ENCODE results near the gene PPARG.

The PPARG gene

GRCh38 chr3:12420393-12420792 lies 131.5 kb downstream of the PPARG start:
- H3K9me3 ChIP-seq (ENCODE audit: low read length), result no peaks in the 10 kb centered on the region
- no peaks in the 10 kb centered on the region for H3K79me2 ChIP-seq (ENCODE audit: insufficient read depth, low read length)
- no peak overlapping the region for H3K4me2 ChIP-seq (ENCODE audit: low read length)
- no peak overlapping the region for H3K4me3 ChIP-seq (ENCODE audit: low read depth, low read length, poor library complexity, severe bottlenecking)
- no peaks in the 10 kb centered on the region for H4K20me1 ChIP-seq (ENCODE audit: insufficient read depth, low read length)
- no peaks in the 10 kb centered on the region for H3F3A ChIP-seq (ENCODE audit: insufficient read depth, low read length)
- H2AFZ ChIP-seq (ENCODE audit: low read length), result no peak overlapping the region
- H3K27me3 ChIP-seq (ENCODE audit: insufficient read depth, low read length), result no peaks in the 10 kb centered on the region
- no peak overlapping the region for H3K9ac ChIP-seq (ENCODE audit: low read length)
- no peak for TF ChIP-seq EZH2 (IDR thresholded peaks at IDR 0.05; ENCODE audit: borderline replicate concordance, low read length)
- TF ChIP-seq, protein P1, sequence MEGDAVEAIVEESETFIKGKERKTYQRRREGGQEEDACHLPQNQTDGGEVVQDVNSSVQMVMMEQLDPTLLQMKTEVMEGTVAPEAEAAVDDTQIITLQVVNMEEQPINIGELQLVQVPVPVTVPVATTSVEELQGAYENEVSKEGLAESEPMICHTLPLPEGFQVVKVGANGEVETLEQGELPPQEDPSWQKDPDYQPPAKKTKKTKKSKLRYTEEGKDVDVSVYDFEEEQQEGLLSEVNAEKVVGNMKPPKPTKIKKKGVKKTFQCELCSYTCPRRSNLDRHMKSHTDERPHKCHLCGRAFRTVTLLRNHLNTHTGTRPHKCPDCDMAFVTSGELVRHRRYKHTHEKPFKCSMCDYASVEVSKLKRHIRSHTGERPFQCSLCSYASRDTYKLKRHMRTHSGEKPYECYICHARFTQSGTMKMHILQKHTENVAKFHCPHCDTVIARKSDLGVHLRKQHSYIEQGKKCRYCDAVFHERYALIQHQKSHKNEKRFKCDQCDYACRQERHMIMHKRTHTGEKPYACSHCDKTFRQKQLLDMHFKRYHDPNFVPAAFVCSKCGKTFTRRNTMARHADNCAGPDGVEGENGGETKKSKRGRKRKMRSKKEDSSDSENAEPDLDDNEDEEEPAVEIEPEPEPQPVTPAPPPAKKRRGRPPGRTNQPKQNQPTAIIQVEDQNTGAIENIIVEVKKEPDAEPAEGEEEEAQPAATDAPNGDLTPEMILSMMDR (IDR thresholded peaks at IDR 0.05; ENCODE audit: low read length), result no peak
- H3K27ac ChIP-seq (ENCODE audit: low read depth, low read length, poor library complexity, severe bottlenecking), result no peak overlapping the region
- no peaks in the 10 kb centered on the region for H3K9me2 ChIP-seq (ENCODE audit: low read depth, low read length)
- H3K4me1 ChIP-seq (ENCODE audit: insufficient read depth, low read length, severe bottlenecking), result no peaks in the 10 kb centered on the region
- no peaks in the 10 kb centered on the region for H3K36me3 ChIP-seq (ENCODE audit: insufficient read depth, low read length)

DNA sequence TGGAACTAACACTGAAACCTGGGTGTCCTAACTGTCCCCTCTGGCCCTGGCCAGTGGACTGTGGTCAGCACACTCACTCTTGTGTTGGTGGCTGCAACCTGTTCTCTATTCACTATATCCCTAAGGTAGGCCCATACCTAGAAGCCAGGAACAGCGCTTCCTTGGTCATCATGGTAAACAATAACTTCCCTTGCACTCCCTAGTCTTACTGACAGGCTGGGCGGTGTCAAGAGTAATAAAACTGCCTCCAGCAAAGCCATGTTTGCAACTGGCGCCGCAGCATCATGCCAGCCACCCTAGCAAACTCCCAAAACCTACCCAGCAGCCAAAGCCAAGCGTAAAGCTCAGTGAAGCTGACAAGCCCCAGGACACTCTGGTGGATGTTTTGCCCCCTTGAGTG lies 132.3 kb downstream of the PPARG start:
- H3K4me1 ChIP-seq (ENCODE audit: insufficient read depth, low read length, severe bottlenecking), result no peaks in the 10 kb centered on the region
- H3K27ac ChIP-seq (ENCODE audit: low read depth, low read length, poor library complexity, severe bottlenecking), result no peak overlapping the region
- H3K27me3 ChIP-seq (ENCODE audit: insufficient read depth, low read length), result no peaks in the 10 kb centered on the region
- H2AFZ ChIP-seq (ENCODE audit: low read length), result no peak overlapping the region
- no peaks in the 10 kb centered on the region for H4K20me1 ChIP-seq (ENCODE audit: insufficient read depth, low read length)
- H3K9ac ChIP-seq (ENCODE audit: low read length), result no peak overlapping the region
- no peak overlapping the region for H3K4me2 ChIP-seq (ENCODE audit: low read length)
- no peaks in the 10 kb centered on the region for H3F3A ChIP-seq (ENCODE audit: insufficient read depth, low read length)
- no peaks in the 10 kb centered on the region for H3K36me3 ChIP-seq (ENCODE audit: insufficient read depth, low read length)
- no peak overlapping the region for H3K4me3 ChIP-seq (ENCODE audit: low read depth, low read length, poor library complexity, severe bottlenecking)
- no peaks in the 10 kb centered on the region for H3K9me3 ChIP-seq (ENCODE audit: low read length)
- H3K9me2 ChIP-seq (ENCODE audit: low read depth, low read length), result no peaks in the 10 kb centered on the region
- no peaks in the 10 kb centered on the region for H3K79me2 ChIP-seq (ENCODE audit: insufficient read depth, low read length)
- TF ChIP-seq, protein P1 (IDR thresholded peaks at IDR 0.05; ENCODE audit: low read length), result no peak
- no peak for TF ChIP-seq EZH2 (IDR thresholded peaks at IDR 0.05; ENCODE audit: borderline replicate concordance, low read length)

DNA sequence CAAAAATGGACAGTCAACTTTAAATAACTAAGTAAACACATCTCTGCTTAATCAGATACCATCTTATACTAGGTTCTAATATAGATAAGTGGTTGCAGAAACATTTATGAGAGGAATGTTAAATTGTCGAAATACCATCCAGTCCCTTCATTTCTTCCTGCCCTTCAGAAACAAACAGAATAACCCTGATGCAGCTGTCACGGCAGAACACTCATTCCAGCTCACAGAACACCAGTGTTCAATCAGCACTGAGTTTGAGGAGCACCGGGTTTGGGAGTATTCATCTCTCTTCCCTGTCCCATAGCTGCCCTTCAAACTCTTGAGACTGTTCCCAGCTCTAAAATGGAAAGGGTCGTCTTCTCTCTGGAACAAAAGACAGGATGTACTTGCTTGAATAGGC lies 134.3 kb downstream of the PPARG start:
- no peaks in the 10 kb centered on the region for H3K79me2 ChIP-seq (ENCODE audit: insufficient read depth, low read length)
- no peaks in the 10 kb centered on the region for H3F3A ChIP-seq (ENCODE audit: insufficient read depth, low read length)
- H3K9me3 ChIP-seq (ENCODE audit: low read length), result no peaks in the 10 kb centered on the region
- H2AFZ ChIP-seq (ENCODE audit: low read length), result no peak overlapping the region
- no peaks in the 10 kb centered on the region for H3K4me1 ChIP-seq (ENCODE audit: insufficient read depth, low read length, severe bottlenecking)
- no peak for TF ChIP-seq EZH2 (IDR thresholded peaks at IDR 0.05; ENCODE audit: borderline replicate concordance, low read length)
- TF ChIP-seq, protein P1 (IDR thresholded peaks at IDR 0.05; ENCODE audit: low read length), result no peak
- no peaks in the 10 kb centered on the region for H4K20me1 ChIP-seq (ENCODE audit: insufficient read depth, low read length)
- no peaks in the 10 kb centered on the region for H3K36me3 ChIP-seq (ENCODE audit: insufficient read depth, low read length)
- H3K9ac ChIP-seq (ENCODE audit: low read length), result no peak overlapping the region
- H3K9me2 ChIP-seq (ENCODE audit: low read depth, low read length), result no peaks in the 10 kb centered on the region
- no peak overlapping the region for H3K4me3 ChIP-seq (ENCODE audit: low read depth, low read length, poor library complexity, severe bottlenecking)
- H3K4me2 ChIP-seq (ENCODE audit: low read length), result no peak overlapping the region
- no peak overlapping the region for H3K27ac ChIP-seq (ENCODE audit: low read depth, low read length, poor library complexity, severe bottlenecking)
- no peaks in the 10 kb centered on the region for H3K27me3 ChIP-seq (ENCODE audit: insufficient read depth, low read length)
